ENCODE measurements around the gene URGCP. TPM values are rescaled to one million over a fixed set of nuclear protein-coding genes. Genes with fewer than 3 reads are reported as not detected.

Gene URGCP
- total RNA-seq, 4 donors from 2014 or later = 29.0 to 47.7 (median 38.3) TPM

GRCh38 chr7:43942250-43942649 is 35.9 kb upstream of the URGCP start:
- TF ChIP-seq CTCF (IDR thresholded peaks at IDR 0.05 in 4 of 5, conservative IDR thresholded peaks at IDR 0.05 in 1 of 5) (no peak), POLR2A (IDR thresholded peaks at IDR 0.05) (no peak)
- peaks cover 0 to 26% of the 10 kb centered on the region in 2 donors for H3K36me3 ChIP-seq

DNA sequence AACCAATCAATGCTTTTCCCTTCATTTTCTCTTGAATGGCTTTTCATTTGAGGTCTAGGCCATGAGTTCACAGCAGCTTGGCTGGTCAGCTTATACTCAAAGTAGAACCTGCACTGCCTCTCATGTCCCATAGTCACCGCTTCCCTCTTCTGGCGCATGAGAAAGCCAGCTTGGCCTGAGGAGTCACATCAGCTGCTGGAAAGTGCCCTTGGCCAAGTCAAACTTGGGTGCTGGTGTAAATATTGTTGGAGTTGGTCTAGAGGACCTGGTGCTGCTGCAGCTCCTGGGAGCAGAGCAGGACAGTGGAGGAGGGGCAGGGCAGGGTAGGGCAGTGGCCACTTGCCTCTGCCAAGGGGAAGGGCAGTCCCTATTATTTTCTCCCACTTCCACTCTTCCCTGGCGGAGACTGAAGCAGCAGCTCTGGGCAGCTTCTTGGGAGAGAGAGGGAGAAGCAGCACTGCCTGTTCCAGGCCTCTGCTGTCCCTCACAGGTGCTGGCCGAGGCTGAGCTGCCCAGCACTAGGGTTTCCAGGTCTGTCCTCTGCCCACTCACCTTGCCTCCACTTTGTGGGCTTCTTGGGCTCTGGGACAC is 32.6 kb upstream of the URGCP start:
- H3K36me3 ChIP-seq = peaks cover 0 to 12% of the 10 kb centered on the region in 2 donors
- peaks cover 10 to 29% of the 10 kb centered on the region in 2 donors for H3K4me1 ChIP-seq
- in situ Hi-C loops (cut with MboI; ENCODE audit: low sequenced_read_pairs in 4 of 4) = no loop called here
- intact Hi-C loops (cut with DNase I; ENCODE audit: low total_unique reads) = no loop called here
- no peaks in the 10 kb centered on the region for H3K9me3 ChIP-seq
- H3K4me3 ChIP-seq = no peak overlapping the region
- H3K27ac ChIP-seq = peak overlapping the region; percentile 41 to 83 (median 64)
- ATAC-seq = peak; percentile 86 to 95
- no peaks in the 10 kb centered on the region for H3K27me3 ChIP-seq
- peak; percentile 64 to 76 for DNase-seq
- no peak for TF ChIP-seq POLR2A (IDR thresholded peaks at IDR 0.05)
- TF ChIP-seq CTCF (IDR thresholded peaks at IDR 0.05 in 4 of 5, conservative IDR thresholded peaks at IDR 0.05 in 1 of 5) = peak in 2 of 5 experiments; percentile 13 to 28

More at GRCh38 chr7:43942250-43942649, 35.9 kb upstream of the URGCP start:
- Histone ChIP-seq H3K9me3 (no peaks in the 10 kb centered on the region), H3K27ac (no peak overlapping the region), H3K4me1 (peaks cover 6 to 21% of the 10 kb centered on the region in 2 donors), H3K4me3 (no peak overlapping the region), H3K27me3 (no peaks in the 10 kb centered on the region)
- ATAC-seq = no peak
- DNase-seq = no peak
- intact Hi-C loops (cut with DNase I; ENCODE audit: low total_unique reads) = no loop called here
- in situ Hi-C loops (cut with MboI; ENCODE audit: low sequenced_read_pairs in 4 of 4) = no loop called here

- Histone ChIP-seq H3K9me3 (no peaks in the 10 kb centered on the region), H3K27me3 (no peaks in the 10 kb centered on the region), H3K36me3 (no peaks in the 10 kb centered on the region), H3K27ac (peak overlapping the region in 2 of 4 donors; percentile 77 to 83), H3K4me3 (no peak overlapping the region), H3K4me1 (peaks cover 10 to 29% of the 10 kb centered on the region in 2 donors)
- intact Hi-C loops (cut with DNase I; ENCODE audit: low total_unique reads) (no loop called here), in situ Hi-C loops (cut with MboI; ENCODE audit: low sequenced_read_pairs in 4 of 4) (no loop called here)
- TF ChIP-seq POLR2A (IDR thresholded peaks at IDR 0.05) = no peak
- TF ChIP-seq CTCF (IDR thresholded peaks at IDR 0.05 in 4 of 5, conservative IDR thresholded peaks at IDR 0.05 in 1 of 5) = no peak
- DNase-seq = no peak
- ATAC-seq = no peak
These were observed 31.0 kb upstream of the URGCP start for GRCh38 chr7:43937444-43937843.

DNA sequence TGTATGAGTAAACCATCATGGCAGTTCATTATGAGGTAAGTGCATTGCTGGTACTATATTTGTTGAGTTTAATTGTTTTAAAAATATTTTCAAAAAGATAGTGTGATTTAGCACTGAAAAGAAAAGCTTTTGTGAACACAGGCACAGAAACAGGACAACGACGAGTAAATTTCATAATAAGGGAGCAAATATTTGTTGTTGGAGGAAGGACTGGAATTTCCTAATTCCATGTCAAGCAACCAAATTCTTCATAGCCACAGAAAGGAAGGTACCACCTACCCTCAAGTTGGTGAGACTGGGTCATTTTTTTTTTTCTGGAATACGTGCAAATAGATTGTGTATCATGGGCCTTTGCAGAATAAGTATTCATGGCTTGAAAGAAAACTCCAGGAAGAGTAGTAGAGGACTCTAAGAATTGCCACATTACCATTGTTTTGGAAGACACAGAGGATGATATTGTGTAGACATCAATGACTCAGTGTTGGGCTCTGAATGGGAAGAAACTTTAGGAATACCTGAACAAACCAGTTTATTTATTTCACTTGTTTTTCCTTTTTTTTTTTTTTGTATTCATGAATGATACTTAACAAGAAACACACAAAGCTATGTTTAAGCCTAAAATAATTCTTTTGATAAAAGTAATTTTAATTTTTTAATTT is 27.6 kb upstream of the URGCP start:
- Histone ChIP-seq H3K4me1 (peaks cover 5 to 22% of the 10 kb centered on the region in 2 donors), H3K4me3 (no peak overlapping the region), H3K27ac (no peak overlapping the region), H3K27me3 (no peaks in the 10 kb centered on the region), H3K36me3 (no peaks in the 10 kb centered on the region), H3K9me3 (no peaks in the 10 kb centered on the region)
- TF ChIP-seq POLR2A (IDR thresholded peaks at IDR 0.05) (no peak), CTCF (IDR thresholded peaks at IDR 0.05 in 4 of 5, conservative IDR thresholded peaks at IDR 0.05 in 1 of 5) (no peak)
- no peak for DNase-seq
- in situ Hi-C loops (cut with MboI; ENCODE audit: low sequenced_read_pairs in 4 of 4) (no loop called here), intact Hi-C loops (cut with DNase I; ENCODE audit: low total_unique reads) (no loop called here)
- ATAC-seq = no peak

Measured in gastrocnemius medialis (tissue), 4 donors.